Cardiac muscle cell (in vitro differentiated cells and primary cell): ENCODE measurements around the gene PEX11G. TPM values are rescaled to one million over a fixed set of nuclear protein-coding genes. Genes with fewer than 3 reads are reported as not detected.

Experiments
- DNase-seq, 2 donors: peaks; one replicate each; pipeline versions ENCODE4 v3.0.0 to v3.0.0-alpha.2; 2010 to 2017; ENCODE audit warnings: low read depth in 1 of 2, low spot score in 1 of 2
- H3K27ac ChIP-seq: fragments of 200-600 bp; sonication (generic); 2 replicates; pipeline ENCODE4 v1.5.1; 2016
- H3K27me3 ChIP-seq: fragments of 200-600 bp; sonication (generic); 2 replicates; pipeline ENCODE4 v1.6.0; 2016; ENCODE audit warnings: control low read depth
- H3K36me3 ChIP-seq: fragments of 200-600 bp; sonication (generic); 2 replicates; pipeline ENCODE4 v1.5.1; 2016; ENCODE audit warnings: control low read depth
- H3K4me1 ChIP-seq: fragments of 200-600 bp; sonication (generic); 2 replicates; pipeline ENCODE4 v1.8.1; 2017; ENCODE audit warnings: low read depth, mild to moderate bottlenecking, mixed run types
- H3K4me3 ChIP-seq: fragments of 200-600 bp; sonication (generic); 2 replicates; pipeline ENCODE4 v1.5.1; 2016; ENCODE audit warnings: mild to moderate bottlenecking
- H3K9me3 ChIP-seq: fragments of 200-600 bp; sonication (generic); 2 replicates; pipeline ENCODE4 v1.5.1; 2017; ENCODE audit warnings: low read depth, mild to moderate bottlenecking, control low read depth
- CTCF ChIP-seq: IDR thresholded peaks from 2 replicates; pipeline ENCODE4 v1.5.1; 2012; ENCODE audit warnings: low read depth, mild to moderate bottlenecking, low read length
- polyA plus RNA-seq: library from polyadenylated mRNA; unstranded; fragments of >200 nt; fragmentation: Nextera tagmentation; extraction: Ambion mirVana; gene quantifications from 2 replicates; pipeline ENCODE4 v1.2.1, GENCODE V29; 2016
- total RNA-seq: library from RNA; depleted of rRNA; stranded (reverse); fragments of >200 nt; gene quantifications from 2 replicates; pipeline ENCODE4 v1.2.3, GENCODE V29; 2016

PEX11G gene
- total and polyA plus RNA-seq, 2 experiments from 2014 or later: 6.1 to 6.5 TPM

DNA sequence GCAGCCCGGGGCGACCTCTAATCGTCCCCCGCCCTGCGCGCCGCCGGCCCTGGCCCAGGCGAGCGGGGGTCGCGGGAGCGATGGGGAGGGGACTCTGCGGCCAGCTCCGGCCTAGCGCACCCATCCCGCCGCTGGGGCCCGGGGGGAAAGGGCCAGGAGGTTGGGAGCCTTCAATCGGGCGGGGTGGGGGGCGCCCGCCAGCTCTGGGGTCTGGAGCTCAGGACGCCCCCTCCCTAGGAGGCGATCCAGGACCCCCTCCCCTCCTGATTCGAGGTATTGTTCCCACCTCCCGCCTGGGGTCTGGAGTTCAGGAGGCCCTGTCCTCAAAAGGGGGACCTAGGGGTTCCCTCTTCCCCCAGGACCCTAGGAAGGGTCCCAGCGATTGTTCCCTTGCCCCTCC, 27.5 kb upstream of the PEX11G start:
- no peaks in the 10 kb centered on the region for H3K4me1 ChIP-seq
- peak overlapping the region; percentile 99 for H3K4me3 ChIP-seq
- peaks cover 2% of the 10 kb centered on the region for H3K36me3 ChIP-seq
- peak in 1 of 2 donors; percentile 43 for DNase-seq
- no peaks in the 10 kb centered on the region for H3K27me3 ChIP-seq
- peak overlapping the region; percentile 62 for H3K27ac ChIP-seq
- no peak for TF ChIP-seq CTCF
- H3K9me3 ChIP-seq: no peaks in the 10 kb centered on the region

DNA sequence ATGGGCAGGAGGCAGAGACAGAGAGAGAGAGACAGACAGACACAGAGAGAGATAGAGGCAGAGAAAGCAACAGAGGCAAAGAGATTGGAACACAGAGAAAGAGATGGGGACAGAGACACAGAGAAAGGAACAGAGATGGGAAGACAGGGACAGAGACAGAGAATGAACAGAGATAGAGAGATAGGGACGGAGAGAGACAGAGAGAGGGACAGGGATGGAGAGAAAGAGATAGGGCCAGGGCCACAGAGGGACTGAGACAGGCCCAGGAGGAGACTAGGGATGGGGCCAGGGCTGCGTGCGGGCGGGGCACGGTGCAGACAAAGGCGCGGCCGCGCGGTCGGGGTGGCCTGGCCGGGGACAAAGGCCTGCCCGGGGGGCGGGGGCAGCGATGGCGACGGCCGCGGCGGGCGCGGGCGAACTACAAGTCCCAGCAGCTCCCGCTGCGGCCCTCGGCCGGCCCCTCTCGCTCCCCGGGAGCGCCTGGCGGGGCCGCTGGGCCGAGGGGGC, 26.9 kb upstream of the PEX11G start, which contains the start of gene ZNF358:
Gene ZNF358 (plus strand): TSS at position 459 of the 507 bp plus-strand sequence. CDS start 3,140 bp downstream, outside the sequence.
- DNase-seq: peak; percentile 76 to 90
- peak within 1 kb of the TSS; percentile 99 for H3K4me3 ChIP-seq
- H3K36me3 ChIP-seq: peaks cover 2% of the 10 kb centered on the region
- H3K27ac ChIP-seq: peak within 1 kb of the TSS; percentile 62
- no peaks in the 10 kb centered on the region for H3K27me3 ChIP-seq
- no peak for TF ChIP-seq CTCF
- H3K9me3 ChIP-seq: no peaks in the 10 kb centered on the region
- no peaks in the 10 kb centered on the region for H3K4me1 ChIP-seq

- peak overlapping the region; percentile 19 for H3K27ac ChIP-seq
- H3K36me3 ChIP-seq: peaks cover 2% of the 10 kb centered on the region
- no peaks in the 10 kb centered on the region for H3K9me3 ChIP-seq
- H3K4me1 ChIP-seq: no peaks in the 10 kb centered on the region
- TF ChIP-seq CTCF: no peak
- no peak for DNase-seq
- no peaks in the 10 kb centered on the region for H3K27me3 ChIP-seq
- H3K4me3 ChIP-seq: peak overlapping the region; percentile 25
Observed at GRCh38 chr19:7515110-7515644, 26.3 kb upstream of the PEX11G start.

DNA sequence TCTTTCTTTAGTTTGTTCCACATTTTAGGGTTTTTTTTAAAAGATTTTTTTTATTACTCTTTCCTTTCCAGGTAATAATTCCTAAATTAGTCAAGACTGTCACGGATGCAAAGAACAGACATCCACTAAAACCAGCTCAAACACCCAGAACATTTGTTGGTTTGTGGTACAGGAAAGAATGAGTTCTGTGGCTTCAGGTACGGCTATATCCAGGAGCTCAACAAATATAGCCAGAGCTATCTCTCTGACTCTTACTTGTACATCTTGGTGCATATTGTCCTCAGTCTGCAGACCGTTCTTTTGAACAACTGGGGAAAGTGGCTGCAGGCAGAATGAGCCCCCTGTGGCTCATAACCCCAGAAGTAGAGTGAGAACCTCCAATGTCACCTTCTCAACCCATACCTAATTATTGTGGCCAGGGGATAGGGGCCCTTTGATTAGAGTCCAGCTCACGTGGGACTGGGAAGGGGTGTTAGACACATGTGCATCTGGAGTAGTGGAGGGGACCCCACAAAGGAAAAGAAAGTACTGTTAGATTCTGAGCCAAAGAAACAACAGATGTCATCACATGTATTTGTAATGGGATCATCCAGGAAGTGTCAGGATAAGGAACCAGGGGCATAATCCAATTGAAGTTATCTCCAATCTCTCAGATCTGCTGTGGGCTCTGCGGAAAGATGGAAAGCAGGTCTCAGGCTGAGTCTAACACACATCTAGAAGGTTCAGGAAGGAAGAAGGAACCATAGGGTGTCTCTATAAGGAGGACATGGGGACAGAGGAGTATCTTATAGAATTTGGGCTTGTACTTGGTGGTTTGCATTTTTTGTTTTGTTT, 25.2 kb upstream of the PEX11G start:
- Histone ChIP-seq H3K9me3 (no peaks in the 10 kb centered on the region), H3K27me3 (no peaks in the 10 kb centered on the region), H3K36me3 (no peaks in the 10 kb centered on the region), H3K4me3 (no peak overlapping the region), H3K4me1 (no peaks in the 10 kb centered on the region), H3K27ac (no peak overlapping the region)
- TF ChIP-seq CTCF: no peak
- DNase-seq: no peak

DNA sequence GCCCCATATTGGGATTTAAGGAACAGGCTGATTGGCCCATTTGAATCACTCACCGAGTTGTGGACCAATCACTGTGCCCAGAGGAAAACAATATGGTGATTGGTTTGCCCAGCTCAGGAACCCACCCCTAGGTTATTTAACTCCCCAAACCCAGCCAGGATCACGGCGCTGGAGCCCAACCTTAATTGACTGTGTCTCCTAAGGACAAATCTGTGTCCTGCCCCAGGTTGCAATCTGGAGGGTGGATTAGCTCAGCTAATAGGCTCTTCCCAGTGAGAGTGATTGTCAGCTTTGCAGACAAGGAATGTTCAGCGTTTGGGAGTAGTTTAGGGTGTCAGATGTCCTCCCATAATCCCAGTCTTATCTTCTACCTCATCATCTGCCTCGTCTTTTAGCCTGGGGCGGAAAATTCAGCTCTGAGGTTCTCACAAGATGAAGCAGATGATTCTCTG, 23.6 kb upstream of the PEX11G start:
- TF ChIP-seq CTCF: no peak
- H3K9me3 ChIP-seq: no peaks in the 10 kb centered on the region
- H3K27me3 ChIP-seq: no peaks in the 10 kb centered on the region
- no peak overlapping the region for H3K27ac ChIP-seq
- DNase-seq: no peak
- no peaks in the 10 kb centered on the region for H3K36me3 ChIP-seq
- H3K4me1 ChIP-seq: no peaks in the 10 kb centered on the region
- H3K4me3 ChIP-seq: no peak overlapping the region
